HepG2 (cell line): ENCODE measurements around the gene U2AF2. TPM values are rescaled to one million over a fixed set of nuclear protein-coding genes. Genes with fewer than 3 reads are reported as not detected.
A peak's percentile ranks its signal among the peaks of the same experiment; 100 is the strongest.

Source experiments
- ATAC-seq: fragments of 200-7000 bp; cut with Tn5 transposase; 3 replicates; pipeline ENCODE4 v1.9.1; 2020; ENCODE audit warnings: mild to moderate bottlenecking, moderate library complexity
- BruUV-seq: library from RNA; stranded (reverse); fragments of 400-500 nt; replicated peaks from 2 replicates; lab custom pipeline; 2021; lab: Mats Ljungman, UMichigan
- CTCF ChIA-PET: fragments of 300-600 bp; formaldehyde crosslinking; extraction: SDS; loops from one replicate; lab custom pipeline; 2021; ENCODE audit warnings: low total read pairs, inconsistent platforms, low intra/inter-chr PET ratio; lab: Yijun Ruan, JAX
- POLR2A ChIA-PET: fragments of 350-600 bp; sonication (Branson Sonifier 250); formaldehyde crosslinking; loops from one replicate; lab custom pipeline; 2020; ENCODE audit warnings: antibody characterized with exemption, inconsistent platforms; lab: Yijun Ruan, JAX
- DNase-seq: peaks from one replicate; pipeline ENCODE4 v3.0.0-alpha.2; 2015; ENCODE audit warnings: low spot score
- FAIRE-seq: peaks from 3 replicates; lab custom pipeline; 2011; peaks lifted over from hg19 to GRCh38; lab: Jason Lieb, UNC
- H2AFZ ChIP-seq: one replicate; pipeline ENCODE4 v1.6.1; 2011; ENCODE audit warnings: low read length, inconsistent platforms
- H3K27ac ChIP-seq: fragments of 300-600 bp; 3 replicates; pipeline ENCODE4 v1.8.0; 2011; ENCODE audit warnings: mixed run types, mild to moderate bottlenecking, mixed read lengths, low read length, inconsistent platforms; ENCODE audit not compliant: insufficient read depth; ENCODE audit errors: extremely low read length
- H3K27me3 ChIP-seq, 2 experiments: fragments of 200-600 bp in 1 of 2; 2 replicates in 1 of 2; 3 replicates in 1 of 2; pipeline versions ENCODE4 v1.6.0 to v1.8.0; 2011; ENCODE audit warnings: low read length in 2 of 2, mild to moderate bottlenecking in 2 of 2, moderate library complexity in 2 of 2, inconsistent platforms in 1 of 2; ENCODE audit not compliant: insufficient read depth in 2 of 2, control insufficient read depth in 1 of 2
- H3K36me3 ChIP-seq, 2 experiments: fragments of 200-600 bp in 1 of 2; replicated peaks in 1 of 2; 2 replicates in 1 of 2; 3 replicates in 1 of 2; pipeline versions ENCODE4 v1.5.1 to v1.8.0; 2011; ENCODE audit warnings: low read length in 2 of 2, inconsistent platforms in 1 of 2; ENCODE audit not compliant: insufficient read depth in 2 of 2, control insufficient read depth in 1 of 2
- H3K4me1 ChIP-seq: 2 replicates; pipeline ENCODE4 v1.5.1; 2012; ENCODE audit warnings: low read length, inconsistent platforms; ENCODE audit not compliant: insufficient read depth
- H3K4me2 ChIP-seq: 2 replicates; pipeline ENCODE4 v1.6.0; 2011; ENCODE audit warnings: low read depth, low read length, inconsistent platforms
- H3K4me3 ChIP-seq, 3 experiments: fragments of 200-600 bp in 1 of 3; sonication (generic), shearing (Covaris generic) in 1 of 3; replicated peaks in 1 of 3; 2 replicates each; pipeline ENCODE4 v1.5.1; 2011 to 2016; ENCODE audit warnings: low read length in 3 of 3, inconsistent platforms in 2 of 3, low read depth in 2 of 3, mild to moderate bottlenecking in 2 of 3, control low read depth in 1 of 3, mixed read lengths in 1 of 3; ENCODE audit not compliant: insufficient read depth in 1 of 3
- H3K79me2 ChIP-seq: one replicate; pipeline ENCODE4 v1.6.1; 2011; ENCODE audit warnings: low read length, inconsistent platforms; ENCODE audit not compliant: insufficient read depth
- H3K9ac ChIP-seq: 2 replicates; pipeline ENCODE4 v1.6.0; 2011; ENCODE audit warnings: mild to moderate bottlenecking, low read depth, low read length, inconsistent platforms; ENCODE audit not compliant: insufficient read depth
- H3K9me3 ChIP-seq: 2 replicates; pipeline ENCODE4 v1.5.1; 2012; ENCODE audit warnings: mild to moderate bottlenecking, low read length
- H4K20me1 ChIP-seq: 2 replicates; pipeline ENCODE4 v1.6.0; 2011; ENCODE audit warnings: inconsistent platforms, mild to moderate bottlenecking, low read length, moderate library complexity; ENCODE audit not compliant: insufficient read depth
- EHMT2 ChIP-seq: fragments of 200-600 bp; sonication (generic); IDR thresholded peaks from 2 replicates; pipeline ENCODE4 v1.7.0; 2017; ENCODE audit warnings: antibody characterized with exemption, low read depth, low read length, borderline replicate concordance
- FOXO1 ChIP-seq: sonication (generic); formaldehyde crosslinking; IDR thresholded peaks from 2 replicates; pipeline ENCODE4 v1.4.0; 2020; ENCODE audit warnings: missing genetic modification reagents
- HOXA7 ChIP-seq: sonication (generic); formaldehyde crosslinking; IDR thresholded peaks from 2 replicates; pipeline ENCODE4 v1.8.1; 2022; ENCODE audit warnings: mild to moderate bottlenecking, missing genetic modification reagents, moderate library complexity
- IRF1 ChIP-seq: sonication (generic); formaldehyde crosslinking; IDR thresholded peaks from 2 replicates; pipeline ENCODE4 v1.4.0; 2020; ENCODE audit warnings: low read depth, mild to moderate bottlenecking, missing genetic modification reagents
- KAT8 ChIP-seq: IDR thresholded peaks from 2 replicates; pipeline ENCODE4 v1.6.1; 2016; ENCODE audit warnings: missing genetic modification reagents, missing compliant biosample characterization
- KDM6A ChIP-seq: IDR thresholded peaks from 2 replicates; pipeline ENCODE4 v1.6.1; 2016; ENCODE audit warnings: low read depth
- MAX ChIP-seq: IDR thresholded peaks from 2 replicates; pipeline ENCODE4 v1.6.1; 2012; ENCODE audit warnings: inconsistent platforms
- MED1 ChIP-seq: sonication (generic); formaldehyde crosslinking; IDR thresholded peaks from 2 replicates; pipeline ENCODE4 v1.4.0; 2020; ENCODE audit warnings: missing genetic modification reagents
- MXD4 ChIP-seq: IDR thresholded peaks from 2 replicates; pipeline ENCODE4 v1.6.1; 2016; ENCODE audit warnings: mild to moderate bottlenecking, missing biosample characterization, missing genetic modification reagents
- RARG ChIP-seq: sonication (generic); formaldehyde crosslinking; IDR thresholded peaks from 2 replicates; pipeline ENCODE4 v1.4.0; 2020; ENCODE audit warnings: low read depth, mild to moderate bottlenecking, missing genetic modification reagents
- REPIN1 ChIP-seq: sonication (generic); formaldehyde crosslinking; IDR thresholded peaks from 2 replicates; pipeline ENCODE4 v1.8.0; 2022; ENCODE audit warnings: missing genetic modification reagents, low read depth, mild to moderate bottlenecking, borderline replicate concordance
- TFDP2 ChIP-seq: sonication (generic); formaldehyde crosslinking; IDR thresholded peaks from 2 replicates; pipeline ENCODE4 v1.4.0; 2020; ENCODE audit warnings: missing genetic modification reagents
- ZBTB38 ChIP-seq: sonication (generic); formaldehyde crosslinking; IDR thresholded peaks from 2 replicates; pipeline ENCODE4 v1.5.1; 2020; ENCODE audit warnings: mild to moderate bottlenecking, missing genetic modification reagents
- ZBTB42 ChIP-seq: sonication (generic); formaldehyde crosslinking; IDR thresholded peaks from 2 replicates; pipeline ENCODE4 v1.5.0; 2020; ENCODE audit warnings: mild to moderate bottlenecking, missing genetic modification reagents
- ZNF10 ChIP-seq: sonication (generic); formaldehyde crosslinking; IDR thresholded peaks from 2 replicates; pipeline ENCODE4 v1.4.0; 2020; ENCODE audit warnings: mild to moderate bottlenecking, low read depth, missing genetic modification reagents, borderline replicate concordance
- ZNF496 ChIP-seq: sonication (generic); formaldehyde crosslinking; IDR thresholded peaks from 2 replicates; pipeline ENCODE4 v1.8.1; 2023; ENCODE audit warnings: mild to moderate bottlenecking, moderate library complexity, missing genetic modification reagents; ENCODE audit not compliant: insufficient replicate concordance
- ZSCAN22 ChIP-seq: sonication (generic); formaldehyde crosslinking; IDR thresholded peaks from 2 replicates; pipeline ENCODE4 v1.4.0; 2020; ENCODE audit warnings: mild to moderate bottlenecking, missing genetic modification reagents
- WGBS: methylation state at CpG from one replicate; pipeline ENCODE4 v1.1.6; 2017; ENCODE audit warnings: low lambda C conversion rate; 5-methylcytosine and 5-hydroxymethylcytosine counted together
- in situ Hi-C: cut with HindIII; loops from 2 replicates; pipeline ENCODE4 v1.10.0; 2017; ENCODE audit warnings: low pct_unique_long_range_greater_than_20kb; ENCODE audit not compliant: extremely low pct_ligation_motif_present
- intact Hi-C: fragments of 100-400 bp; cut with micrococcal nuclease; formaldehyde crosslinking; loops from one replicate; pipeline ENCODE4 v1.10.0; 2022; ENCODE audit not compliant: unreplicated experiment
- polyA plus RNA-seq, 8 experiments: library from polyadenylated mRNA; depleted of rRNA in 3 of 8; stranded (reverse) in 7 of 8; unstranded in 1 of 8; fragments of >200 nt; fragmentation: Illumina TruSeq in 4 of 8; extraction: Trizol in 4 of 8; gene quantifications; 2 replicates each; pipeline versions ENCODE4 v1.2.1 to v1.2.3, GENCODE V29; 2011 to 2016; ENCODE audit warnings: low read depth in 4 of 8, missing spikeins in 1 of 8, mixed read lengths in 1 of 8; ENCODE audit not compliant: insufficient read depth in 1 of 8
- total RNA-seq, 5 experiments: library from RNA; depleted of rRNA; stranded (reverse); fragments of >200 nt; fragmentation: Illumina TruSeq; extraction: Trizol; gene quantifications; 2 replicates each; pipeline ENCODE4 v1.2.3, GENCODE V29; 2016; ENCODE audit warnings: low read depth in 1 of 5

U2AF2 gene
- total and polyA plus RNA-seq, 2 of the 13 experiments (the other 11 are each of a cell fraction or from before 2014, with no cell fraction given): 84.3 to 124 TPM

- Histone ChIP-seq H3K4me1 (no peaks in the 10 kb centered on the region), H3K27me3 (no peaks in the 10 kb centered on the region), H3K9ac (no peak overlapping the region), H3K9me3 (no peaks in the 10 kb centered on the region), H2AFZ (no peak overlapping the region), H3K4me2 (no peak overlapping the region), H3K79me2 (no peaks in the 10 kb centered on the region), H3K4me3 (no peak overlapping the region), H3K36me3 (peaks cover 15 to 25% of the 10 kb centered on the region in 2 experiments; a peak in 4 of 5 replicates), H3K27ac (no peak overlapping the region), H4K20me1 (no peaks in the 10 kb centered on the region)
- intact Hi-C loops (no loop called here), in situ Hi-C loops (no loop called here)
- 100% methylated on average over 6 of the region's 8 CpGs for WGBS
- TSS peak; percentile 37 for BruUV-seq
- FAIRE-seq (no peak), DNase-seq (no peak), ATAC-seq (no peak)
- POLR2A ChIA-PET: interaction anchor here (2.0 kb wide), 1 partner anchor 14 kb away, joined by 5 read pairs; no protein-coding TSS in a partner anchor
- no peak for TF ChIP-seq MAX
- TF ChIP-seq ZNF10 (CRISPR knock-in tag): no peak
- no peak for TF ChIP-seq RARG (CRISPR knock-in tag)
- no peak for TF ChIP-seq EHMT2
- no peak for TF ChIP-seq ZSCAN22
- no peak for TF ChIP-seq HOXA7 (CRISPR knock-in tag)
- no peak for TF ChIP-seq REPIN1
- no peak for TF ChIP-seq TFDP2 (CRISPR knock-in tag)
- no peak for TF ChIP-seq IRF1
- TF ChIP-seq MXD4: no peak
- no peak for TF ChIP-seq ZBTB42
- no peak for TF ChIP-seq FOXO1 (CRISPR knock-in tag)
- TF ChIP-seq ZNF496 (CRISPR knock-in tag): no peak
- TF ChIP-seq KDM6A (CRISPR knock-in tag): no peak
- TF ChIP-seq ZBTB38 (CRISPR knock-in tag): no peak
- TF ChIP-seq KAT8 (CRISPR knock-in tag): no peak
- no peak for TF ChIP-seq MED1 (CRISPR knock-in tag)
- CTCF ChIA-PET: no interaction called here
Observed at GRCh38 chr19:55697698-55698097, 42.9 kb downstream of the U2AF2 start.
